Measurements from ENCODE around the gene TRIM24.
"Not testable (repeated sequence)": the region's sequence is repeated elsewhere in the genome, so short reads cannot be mapped to it uniquely, and the experiment has no call there.

The TRIM24 gene

GRCh38 chr7:138495485-138495884 is 35.4 kb downstream of the TRIM24 start:
- DNase-seq = no peak

GRCh38 chr7:138499340-138499739 is 39.3 kb downstream of the TRIM24 start:
- DNase-seq = no peak

- DNase-seq = not testable (repeated sequence)
These were observed 40.2 kb downstream of the TRIM24 start for GRCh38 chr7:138500303-138500702.

- no peak for DNase-seq
These were observed 40.8 kb downstream of the TRIM24 start for GRCh38 chr7:138500892-138501291.

GRCh38 chr7:138502023-138502767 is 42.1 kb downstream of the TRIM24 start:
- DNase-seq = no peak

- DNase-seq = no peak
These were observed 45.4 kb downstream of the TRIM24 start for GRCh38 chr7:138505361-138505873.

GRCh38 chr7:138506764-138507163 is 46.7 kb downstream of the TRIM24 start:
- no peak for DNase-seq

- DNase-seq = no peak
These were observed 49.9 kb downstream of the TRIM24 start for GRCh38 chr7:138510003-138510402.

GRCh38 chr7:138512092-138512858 is 52.2 kb downstream of the TRIM24 start:
- no peak for DNase-seq

GRCh38 chr7:138512885-138513284 is 52.8 kb downstream of the TRIM24 start:
- DNase-seq = no peak

- DNase-seq = no peak
These were observed 53.3 kb downstream of the TRIM24 start for GRCh38 chr7:138513344-138513871.

- DNase-seq = no peak
These were observed 54.0 kb downstream of the TRIM24 start for GRCh38 chr7:138514044-138514443.

GRCh38 chr7:138515001-138515528 is 55.0 kb downstream of the TRIM24 start:
- no peak for DNase-seq

- no peak for DNase-seq
These were observed 59.2 kb downstream of the TRIM24 start for GRCh38 chr7:138519061-138519798.

GRCh38 chr7:138520742-138521141 is 60.7 kb downstream of the TRIM24 start:
- DNase-seq = no peak

GRCh38 chr7:138521837-138522461 is 61.9 kb downstream of the TRIM24 start:
- DNase-seq = no peak

GRCh38 chr7:138524259-138524658 is 64.2 kb downstream of the TRIM24 start:
- DNase-seq = no peak

- DNase-seq = no peak
These were observed 65.7 kb downstream of the TRIM24 start for GRCh38 chr7:138525757-138526156.

- DNase-seq = no peak
These were observed 67.7 kb downstream of the TRIM24 start for GRCh38 chr7:138527746-138528223.

GRCh38 chr7:138536833-138537232 is 76.8 kb downstream of the TRIM24 start:
- not testable (repeated sequence) for DNase-seq

- DNase-seq = no peak
These were observed 78.5 kb downstream of the TRIM24 start for GRCh38 chr7:138538518-138538917.

GRCh38 chr7:138538997-138539644 is 79.1 kb downstream of the TRIM24 start:
- no peak for DNase-seq
